ENCODE measurements around the gene SEMA6B.

Gene SEMA6B

GRCh38 chr19:4552525-4552819, 7.0 kb downstream of the SEMA6B start:
- Histone ChIP-seq H4K20me1 (ENCODE audit: control insufficient read depth, insufficient read depth, low read depth, low read length) (no peaks in the 10 kb centered on the region), H3K79me2 (ENCODE audit: control insufficient read depth, low read length) (no peaks in the 10 kb centered on the region), H3K4me1 (ENCODE audit: control insufficient read depth, low read length) (no peaks in the 10 kb centered on the region), H3K36me3 (ENCODE audit: control insufficient read depth, low read length) (no peaks in the 10 kb centered on the region), H3K9me3 (ENCODE audit: control insufficient read depth, insufficient read depth, low read length) (no peaks in the 10 kb centered on the region), H3K4me3 (ENCODE audit: low read length) (no peak overlapping the region), H3K27me3 (ENCODE audit: control insufficient read depth, low read length) (no peaks in the 10 kb centered on the region), H3K4me2 (ENCODE audit: low read length) (no peak overlapping the region), H3F3A (ENCODE audit: control insufficient read depth, insufficient read depth) (no peaks in the 10 kb centered on the region), H3K9me2 (replicated peaks; ENCODE audit: control insufficient read depth, low read length) (no peaks in the 10 kb centered on the region), H3K27ac (ENCODE audit: low read depth, low read length) (no peak overlapping the region)
- TF ChIP-seq EZH2phosphoT487 (IDR thresholded peaks at IDR 0.05; ENCODE audit: borderline replicate concordance, low read length) (no peak), CTCF (IDR thresholded peaks at IDR 0.05; ENCODE audit: low read depth, low read length, poor library complexity, severe bottlenecking) (no peak)

GRCh38 chr19:4550479-4551050, 8.9 kb downstream of the SEMA6B start:
- Histone ChIP-seq H3K4me3 (ENCODE audit: low read length) (no peak overlapping the region), H3K27ac (ENCODE audit: low read depth, low read length) (no peak overlapping the region), H3K27me3 (ENCODE audit: control insufficient read depth, low read length) (no peaks in the 10 kb centered on the region), H3K9me2 (replicated peaks; ENCODE audit: control insufficient read depth, low read length) (no peaks in the 10 kb centered on the region), H3K4me1 (ENCODE audit: control insufficient read depth, low read length) (no peaks in the 10 kb centered on the region), H3F3A (ENCODE audit: control insufficient read depth, insufficient read depth) (no peaks in the 10 kb centered on the region), H3K79me2 (ENCODE audit: control insufficient read depth, low read length) (no peaks in the 10 kb centered on the region), H3K4me2 (ENCODE audit: low read length) (no peak overlapping the region), H3K36me3 (ENCODE audit: control insufficient read depth, low read length) (no peaks in the 10 kb centered on the region), H4K20me1 (ENCODE audit: control insufficient read depth, insufficient read depth, low read depth, low read length) (no peaks in the 10 kb centered on the region), H3K9me3 (ENCODE audit: control insufficient read depth, insufficient read depth, low read length) (no peaks in the 10 kb centered on the region)
- TF ChIP-seq CTCF (IDR thresholded peaks at IDR 0.05; ENCODE audit: low read depth, low read length, poor library complexity, severe bottlenecking) (no peak), EZH2phosphoT487 (IDR thresholded peaks at IDR 0.05; ENCODE audit: borderline replicate concordance, low read length) (no peak)

GRCh38 chr19:4550018-4550417, 9.5 kb downstream of the SEMA6B start:
- H3K9me3 ChIP-seq (ENCODE audit: control insufficient read depth, insufficient read depth, low read length), result no peaks in the 10 kb centered on the region
- H3K4me1 ChIP-seq (ENCODE audit: control insufficient read depth, low read length), result no peaks in the 10 kb centered on the region
- no peaks in the 10 kb centered on the region for H3K27me3 ChIP-seq (ENCODE audit: control insufficient read depth, low read length)
- H3K4me3 ChIP-seq (ENCODE audit: low read length), result no peak overlapping the region
- no peak overlapping the region for H3K4me2 ChIP-seq (ENCODE audit: low read length)
- no peak for TF ChIP-seq EZH2phosphoT487 (IDR thresholded peaks at IDR 0.05; ENCODE audit: borderline replicate concordance, low read length)
- no peaks in the 10 kb centered on the region for H3F3A ChIP-seq (ENCODE audit: control insufficient read depth, insufficient read depth)
- no peaks in the 10 kb centered on the region for H3K36me3 ChIP-seq (ENCODE audit: control insufficient read depth, low read length)
- no peaks in the 10 kb centered on the region for H4K20me1 ChIP-seq (ENCODE audit: control insufficient read depth, insufficient read depth, low read depth, low read length)
- H3K9me2 ChIP-seq (replicated peaks; ENCODE audit: control insufficient read depth, low read length), result no peaks in the 10 kb centered on the region
- H3K27ac ChIP-seq (ENCODE audit: low read depth, low read length), result no peak overlapping the region
- no peaks in the 10 kb centered on the region for H3K79me2 ChIP-seq (ENCODE audit: control insufficient read depth, low read length)

GRCh38 chr19:4548238-4548584, 11.3 kb downstream of the SEMA6B start:
- Histone ChIP-seq H3K4me1 (ENCODE audit: control insufficient read depth, low read length) (no peaks in the 10 kb centered on the region), H3F3A (ENCODE audit: control insufficient read depth, insufficient read depth) (no peaks in the 10 kb centered on the region), H3K9me3 (ENCODE audit: control insufficient read depth, insufficient read depth, low read length) (no peaks in the 10 kb centered on the region), H3K27me3 (ENCODE audit: control insufficient read depth, low read length) (no peaks in the 10 kb centered on the region), H3K4me2 (ENCODE audit: low read length) (no peak overlapping the region), H3K79me2 (ENCODE audit: control insufficient read depth, low read length) (no peaks in the 10 kb centered on the region), H3K9me2 (replicated peaks; ENCODE audit: control insufficient read depth, low read length) (no peaks in the 10 kb centered on the region), H3K27ac (ENCODE audit: low read depth, low read length) (no peak overlapping the region), H4K20me1 (ENCODE audit: control insufficient read depth, insufficient read depth, low read depth, low read length) (no peaks in the 10 kb centered on the region), H3K4me3 (ENCODE audit: low read length) (no peak overlapping the region), H3K36me3 (ENCODE audit: control insufficient read depth, low read length) (no peaks in the 10 kb centered on the region)
- TF ChIP-seq EZH2phosphoT487 (IDR thresholded peaks at IDR 0.05; ENCODE audit: borderline replicate concordance, low read length) (no peak), CTCF (IDR thresholded peaks at IDR 0.05; ENCODE audit: low read depth, low read length, poor library complexity, severe bottlenecking) (no peak)

Measured in DOHH2 (cell line).